H9 (cell line): Measurements from ENCODE around the gene CD247. TPM values are rescaled to one million over a fixed set of nuclear protein-coding genes. Genes with fewer than 3 reads are reported as not detected.

Source experiments
- DNase-seq: peaks from one replicate; pipeline ENCODE4 v3.0.0-alpha.2; 2017
- H2AFZ ChIP-seq: one replicate; pipeline ENCODE4 v1.6.1; 2013; ENCODE audit warnings: mild to moderate bottlenecking, low read length, control low read depth, moderate library complexity
- H2AK5ac ChIP-seq: 2 replicates; pipeline ENCODE4 v1.6.1; 2013; ENCODE audit warnings: low read length, control low read depth, mixed read lengths; ENCODE audit not compliant: insufficient read length
- H2BK120ac ChIP-seq: one replicate; pipeline ENCODE4 v1.6.1; 2013; ENCODE audit warnings: low read depth, mild to moderate bottlenecking, low read length, control low read depth, inconsistent platforms; ENCODE audit not compliant: poor library complexity, severe bottlenecking
- H2BK12ac ChIP-seq: 2 replicates; pipeline ENCODE4 v1.6.1; 2013; ENCODE audit warnings: low read length, control low read depth, mixed read lengths, low read depth; ENCODE audit not compliant: insufficient read length
- H2BK15ac ChIP-seq: 2 replicates; pipeline ENCODE4 v1.6.1; 2013; ENCODE audit warnings: low read depth, low read length, control low read depth
- H2BK20ac ChIP-seq: one replicate; pipeline ENCODE4 v1.6.1; 2013; ENCODE audit warnings: low read depth, mild to moderate bottlenecking, low read length, control low read depth, inconsistent platforms; ENCODE audit not compliant: poor library complexity, severe bottlenecking
- H2BK5ac ChIP-seq: 2 replicates; pipeline ENCODE4 v1.6.1; 2013; ENCODE audit warnings: low read length, control low read depth, mixed read lengths; ENCODE audit not compliant: insufficient read length
- H3K14ac ChIP-seq: 2 replicates; pipeline ENCODE4 v1.6.1; 2013; ENCODE audit warnings: low read length, control low read depth; ENCODE audit not compliant: insufficient read depth
- H3K18ac ChIP-seq: 2 replicates; pipeline ENCODE4 v1.6.1; 2013; ENCODE audit warnings: low read depth, mild to moderate bottlenecking, mixed read lengths, low read length, control low read depth; ENCODE audit not compliant: insufficient read length
- H3K23ac ChIP-seq: 2 replicates; pipeline ENCODE4 v1.6.1; 2013; ENCODE audit warnings: low read length, control low read depth, mixed read lengths, low read depth; ENCODE audit not compliant: insufficient read length
- H3K23me2 ChIP-seq: 2 replicates; pipeline ENCODE4 v1.6.1; 2013; ENCODE audit warnings: low read depth, mild to moderate bottlenecking, mixed read lengths, low read length, control low read depth; ENCODE audit not compliant: insufficient read length, poor library complexity, severe bottlenecking
- H3K27ac ChIP-seq: 2 replicates; pipeline ENCODE4 v1.5.1; 2013; ENCODE audit warnings: low read length, control low read depth, mixed read lengths, low read depth; ENCODE audit not compliant: insufficient read length
- H3K27me3 ChIP-seq: 2 replicates; pipeline ENCODE4 v1.6.1; 2013; ENCODE audit warnings: low read length, control low read depth, inconsistent platforms; ENCODE audit not compliant: insufficient read depth
- H3K4ac ChIP-seq: 2 replicates; pipeline ENCODE4 v1.6.1; 2013; ENCODE audit warnings: low read depth, mild to moderate bottlenecking, control low read depth, inconsistent platforms, low read length, moderate library complexity
- H3K4me1 ChIP-seq: 2 replicates; pipeline ENCODE4 v1.6.1; 2013; ENCODE audit warnings: low read length, control low read depth, inconsistent platforms; ENCODE audit not compliant: insufficient read depth
- H3K4me2 ChIP-seq: 2 replicates; pipeline ENCODE4 v1.6.1; 2013; ENCODE audit warnings: low read length, control low read depth, mixed read lengths; ENCODE audit not compliant: insufficient read length, insufficient read depth
- H3K56ac ChIP-seq: 2 replicates; pipeline ENCODE4 v1.6.1; 2013; ENCODE audit warnings: low read depth, mild to moderate bottlenecking, mixed read lengths, low read length, control low read depth; ENCODE audit not compliant: insufficient read length
- H3K79me1 ChIP-seq: 2 replicates; pipeline ENCODE4 v1.6.1; 2013; ENCODE audit warnings: low read depth, mild to moderate bottlenecking, moderate library complexity, low read length, control low read depth, inconsistent platforms; ENCODE audit not compliant: insufficient read depth, poor library complexity, severe bottlenecking
- H3K79me2 ChIP-seq: 2 replicates; pipeline ENCODE4 v1.6.1; 2013; ENCODE audit warnings: low read length, control low read depth, inconsistent platforms; ENCODE audit not compliant: insufficient read depth
- H3K9ac ChIP-seq: 2 replicates; pipeline ENCODE4 v1.6.1; 2013; ENCODE audit warnings: low read length, control low read depth, mixed read lengths; ENCODE audit not compliant: insufficient read length; ENCODE audit errors: extremely low read depth
- H3K9me3 ChIP-seq: one replicate; pipeline ENCODE4 v1.6.1; 2013; ENCODE audit warnings: low read depth, low read length, inconsistent platforms; ENCODE audit not compliant: control insufficient read depth
- H3T11ph ChIP-seq: one replicate; pipeline ENCODE4 v1.6.1; 2013; ENCODE audit warnings: mild to moderate bottlenecking, low read length, control low read depth, inconsistent platforms
- H4K20me1 ChIP-seq: one replicate; pipeline ENCODE4 v1.6.1; 2013; ENCODE audit not compliant: control insufficient read depth, insufficient read length, insufficient read depth
- H4K5ac ChIP-seq: 2 replicates; pipeline ENCODE4 v1.6.1; 2013; ENCODE audit warnings: low read depth, mild to moderate bottlenecking, mixed read lengths, low read length, control low read depth; ENCODE audit not compliant: insufficient read length
- H4K8ac ChIP-seq: replicated peaks from 2 replicates; pipeline ENCODE4 v1.6.1; 2013; ENCODE audit warnings: low read length, control low read depth, mixed read lengths, low read depth; ENCODE audit not compliant: insufficient read length
- H4K91ac ChIP-seq: 2 replicates; pipeline ENCODE4 v1.6.1; 2013; ENCODE audit warnings: low read depth, mild to moderate bottlenecking, moderate library complexity, mixed read lengths, low read length, control low read depth; ENCODE audit not compliant: insufficient read length
- H3K27ac Mint-ChIP-seq, 3 experiments: 2 replicates in 2 of 3; 3 replicates in 1 of 3; pipeline ENCODE4 v1.8.0; 2020 to 2021; ENCODE audit warnings: mixed read lengths in 3 of 3, mild to moderate bottlenecking in 1 of 3, moderate library complexity in 1 of 3
- H3K27me3 Mint-ChIP-seq: 2 replicates; pipeline ENCODE4 v1.8.0; 2021; ENCODE audit warnings: low read depth, mild to moderate bottlenecking, moderate library complexity, mixed read lengths
- H3K36me3 Mint-ChIP-seq, 3 experiments: 2 replicates in 2 of 3; 3 replicates in 1 of 3; pipeline ENCODE4 v1.8.0; 2020 to 2021; ENCODE audit warnings: low read depth in 3 of 3, mixed read lengths in 3 of 3; ENCODE audit not compliant: insufficient read depth in 1 of 3
- H3K4me1 Mint-ChIP-seq, 2 experiments: 2 replicates each; pipeline ENCODE4 v1.8.0; 2020; ENCODE audit warnings: mixed read lengths in 2 of 2
- H3K4me3 Mint-ChIP-seq, 2 experiments: 2 replicates in 1 of 2; 3 replicates in 1 of 2; pipeline ENCODE4 v1.8.0; 2020 to 2021; ENCODE audit warnings: mild to moderate bottlenecking in 2 of 2, mixed read lengths in 2 of 2, moderate library complexity in 1 of 2
- H3K9me3 Mint-ChIP-seq, 2 experiments: 2 replicates in 1 of 2; 3 replicates in 1 of 2; pipeline ENCODE4 v1.8.0; 2020; ENCODE audit warnings: mild to moderate bottlenecking in 2 of 2, mixed read lengths in 2 of 2, moderate library complexity in 1 of 2
- CTCF ChIP-seq: fragments of 200-600 bp; sonication (generic); conservative IDR thresholded peaks from 3 replicates; pipeline ENCODE4 v1.8.0; 2021; ENCODE audit warnings: antibody characterized with exemption, mild to moderate bottlenecking
- WGBS: extraction: QIAGEN DNeasy Blood & Tissue Kit; methylation state at CpG from one replicate; pipeline ENCODE4 v1.1.7; 2013; ENCODE audit warnings: missing lambda C conversion rate, low lambda C conversion rate, mixed read lengths; ENCODE audit not compliant: insufficient read length; ENCODE audit errors: extremely low coverage; 5-methylcytosine and 5-hydroxymethylcytosine counted together
- total RNA-seq: library from RNA; stranded (reverse); gene quantifications from 2 replicates; pipeline ENCODE4 v1.2.1, GENCODE V29; 2021

The CD247 gene
- total RNA-seq, 1 experiment from 2014 or later: 1.2 TPM

GRCh38 chr1:167511374-167511986, 6.8 kb downstream of the CD247 start:
- Histone ChIP-seq H2AK5ac (no peak overlapping the region), H3K18ac (no peak overlapping the region), H2BK20ac (no peak overlapping the region), H3K4me1 (no peaks in the 10 kb centered on the region), H2BK12ac (no peak overlapping the region), H3K23me2 (no peaks in the 10 kb centered on the region), H4K20me1 (no peaks in the 10 kb centered on the region), H3K9ac (no peak overlapping the region), H4K91ac (no peak overlapping the region), H2BK5ac (no peak overlapping the region), H3K23ac (no peak overlapping the region), H3K79me1 (no peaks in the 10 kb centered on the region), H3K9me3 (no peaks in the 10 kb centered on the region), H4K5ac (no peak overlapping the region), H3K4ac (no peak overlapping the region), H3K79me2 (no peaks in the 10 kb centered on the region), H2BK120ac (no peak overlapping the region), H3K27me3 (no peaks in the 10 kb centered on the region), H3K56ac (no peak overlapping the region), H3T11ph (no peak overlapping the region), H3K4me2 (no peak overlapping the region), H2AFZ (no peak overlapping the region), H4K8ac (no peak overlapping the region), H2BK15ac (no peak overlapping the region), H3K14ac (no peak overlapping the region), H3K27ac (no peak overlapping the region)
- no CpG with 5 or more reads among the region's 11 CpGs for WGBS
- Mint-ChIP-seq H3K27me3 (no peaks in the 10 kb centered on the region; the same call in 1 of the 2 replicates), H3K4me3 (no peak overlapping the region), H3K4me1 (peaks cover 0 to 11% of the 10 kb centered on the region in 2 experiments; a peak in 3 of 4 replicates), H3K9me3 (no peaks in the 10 kb centered on the region), H3K27ac (no peak overlapping the region; a peak in 1 of 7 replicates), H3K36me3 (no peaks in the 10 kb centered on the region)
- no peak for DNase-seq
- TF ChIP-seq CTCF: no peak
